Posterior vena cava (tissue), 2 donors: Measurements from ENCODE around the gene SYPL1. TPM values are rescaled to one million over a fixed set of nuclear protein-coding genes. Genes with fewer than 3 reads are reported as not detected.
"Not testable (repeated sequence)": the region's sequence is repeated elsewhere in the genome, so short reads cannot be mapped to it uniquely, and the experiment has no call there.

ENCODE experiments used
- DNase-seq: peaks from one replicate; pipeline ENCODE4 v3.0.0-alpha.2; 2020; ENCODE audit warnings: low spot score
- intact Hi-C, 2 donors: fragments of 100-400 bp; cut with DNase I; formaldehyde crosslinking; loops; one replicate each; pipeline versions ENCODE4 v1.14.1 to v1.14.2; 2022 to 2023
- long read RNA-seq, 2 donors: library from polyadenylated mRNA; unstranded; transcript quantifications; one replicate each; pipeline ENCODE4 v2.0.0, GENCODE V29; 2020 to 2021
- total RNA-seq, 2 donors: library from RNA; stranded (reverse); fragmentation: NEBNext Ultra II Directional; extraction: Animal tissue kit (Norgen Biotek cat#: 25700); gene quantifications; one replicate each; pipeline ENCODE4 v1.2.1, GENCODE V29; 2021
- donor health status: DM: yes; HTN: yes; CAD: no.
- donor health status: DM: yes; HTN: yes; CAD: no.

The SYPL1 gene
- 10 to 100 TPM; 81.4 to 89.8 TPM for total RNA-seq
- long read RNA-seq, donor 1, transcript SYPL1-202 (5 exons, 2,151 nt): major isoform, 59 of 69 reads
- long read RNA-seq, donor 1, partial matches to known transcripts: 1 of 69 reads
- long read RNA-seq, donor 1, other reads (novel, unspliced or antisense): 5 of 69 reads
- long read RNA-seq, donor 2, transcript SYPL1-205 (6 exons, 1,193 nt): minor isoform, 7 of 246 reads
- long read RNA-seq, donor 2, transcript SYPL1-202 (5 exons, 2,151 nt): major isoform, 223 of 246 reads
- long read RNA-seq, donor 2, partial matches to known transcripts: 1 of 246 reads
- long read RNA-seq, donor 2, other reads (novel, unspliced or antisense): 11 of 246 reads

DNA sequence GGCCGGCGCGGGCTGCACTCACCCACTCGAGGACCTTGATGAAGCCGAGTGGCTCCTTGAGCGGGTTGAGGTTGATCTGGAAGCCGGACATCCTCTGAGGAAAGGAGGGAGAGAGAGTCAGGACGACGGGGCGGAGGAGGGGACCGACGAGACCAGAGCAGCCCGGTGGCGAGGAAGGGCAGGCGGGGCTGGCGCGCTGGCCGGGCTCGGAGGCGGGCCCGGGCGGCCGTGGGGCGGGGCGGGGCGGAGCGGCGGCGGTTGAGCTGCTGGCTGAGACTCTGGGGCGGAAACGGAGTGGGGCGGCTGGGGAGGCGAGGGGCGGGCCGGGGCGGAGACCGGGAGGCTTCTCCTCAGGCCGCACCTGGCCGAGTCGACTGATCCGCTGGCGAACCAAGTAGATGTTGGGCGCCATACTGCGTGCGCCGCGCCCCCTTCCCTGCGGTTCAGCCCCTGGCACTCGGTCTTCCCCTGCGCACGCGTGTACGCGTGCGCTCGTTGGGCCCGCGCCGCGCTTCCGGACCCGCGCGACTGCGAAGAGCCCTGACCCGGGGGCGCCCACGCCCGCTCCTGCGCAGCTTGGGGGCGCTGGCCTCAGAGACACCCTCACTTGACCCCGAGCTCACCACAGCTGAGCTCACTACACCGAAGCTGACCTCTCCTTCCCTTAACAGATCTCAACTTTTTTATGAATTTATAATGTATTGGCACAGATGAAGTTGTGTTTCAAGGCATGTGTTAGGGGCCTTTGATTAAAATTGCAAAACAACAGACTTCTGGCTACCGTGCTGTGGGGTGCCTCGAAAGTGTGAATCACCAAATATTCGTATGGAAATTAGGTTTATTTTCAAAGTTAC is at the start of gene SYPL1:
Gene SYPL1 (minus strand): TSS at position 195 of the 854 bp plus-strand sequence. CDS start 104 bp downstream, at position 91.
- DNase-seq: peak; percentile 97
- intact Hi-C loops: loop anchor here (5.0 to 10.0 kb wide), 2 partner anchors 48 to 1475 kb away; no protein-coding TSS in a partner anchor

DNA sequence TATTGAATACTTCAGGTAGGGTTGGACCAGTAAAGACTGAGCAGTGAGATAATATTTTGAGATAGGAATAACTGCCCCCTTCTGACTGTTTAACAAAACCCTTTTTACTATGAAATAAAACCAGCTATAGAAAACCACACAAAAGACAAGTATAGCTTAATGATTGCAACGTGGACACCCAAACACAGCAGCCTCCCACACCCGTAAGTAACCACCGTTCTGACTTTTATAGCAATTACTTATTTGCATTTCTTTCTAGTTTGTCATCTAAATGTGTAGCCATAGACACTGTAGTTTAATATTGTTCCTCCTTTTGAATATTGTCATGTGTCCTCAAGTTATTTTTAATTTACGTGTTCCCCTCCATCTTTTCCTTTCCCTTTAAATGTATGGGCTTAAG is 42.9 kb upstream of the SYPL1 start:
- intact Hi-C loops: loop anchor here (1.0 to 10.0 kb wide), 2 partner anchors 98 to 390 kb away; no protein-coding TSS in a partner anchor

DNA sequence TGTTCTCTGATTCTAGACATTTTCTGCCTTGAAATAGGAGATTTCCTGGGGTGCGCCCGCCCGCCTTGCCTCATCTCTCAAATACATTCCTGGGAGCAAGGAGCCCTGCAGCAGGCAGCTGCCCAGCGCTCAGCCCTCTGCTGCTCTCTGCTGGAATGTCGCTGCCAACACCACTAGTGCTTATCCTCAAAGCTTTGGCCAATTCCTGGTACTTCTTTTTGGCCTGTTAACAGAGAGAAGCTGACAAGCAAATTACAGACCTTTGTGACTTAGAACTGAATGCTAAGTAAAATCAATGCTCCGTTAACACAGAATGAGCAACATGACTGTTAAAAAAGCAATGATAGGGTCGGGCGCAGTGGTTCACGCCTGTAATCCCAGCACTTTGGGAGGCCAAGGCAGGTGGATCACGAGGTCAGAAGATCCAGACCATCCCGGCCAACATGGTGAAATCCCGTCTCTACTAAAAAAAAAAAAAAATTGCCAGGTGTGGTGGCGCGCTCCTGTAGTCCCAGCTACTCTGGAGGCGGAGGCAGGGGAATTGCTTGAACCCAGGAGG is 41.9 kb upstream of the SYPL1 start:
- peak; percentile 94 for DNase-seq
- intact Hi-C loops: loop anchor here in 1 of 2 donors (2.0 to 10.0 kb wide), 2 partner anchors 97 to 389 kb away; no protein-coding TSS in a partner anchor

More for the DNA sequence above, 42.9 kb upstream of the SYPL1 start:
- DNase-seq: no peak

- no peak for DNase-seq
- intact Hi-C loops: loop anchor here in 1 of 2 donors (2.0 to 10.0 kb wide), 2 partner anchors 95 to 387 kb away; no protein-coding TSS in a partner anchor
Measured at GRCh38 chr7:106152313-106152665, 40.2 kb upstream of the SYPL1 start.

DNA sequence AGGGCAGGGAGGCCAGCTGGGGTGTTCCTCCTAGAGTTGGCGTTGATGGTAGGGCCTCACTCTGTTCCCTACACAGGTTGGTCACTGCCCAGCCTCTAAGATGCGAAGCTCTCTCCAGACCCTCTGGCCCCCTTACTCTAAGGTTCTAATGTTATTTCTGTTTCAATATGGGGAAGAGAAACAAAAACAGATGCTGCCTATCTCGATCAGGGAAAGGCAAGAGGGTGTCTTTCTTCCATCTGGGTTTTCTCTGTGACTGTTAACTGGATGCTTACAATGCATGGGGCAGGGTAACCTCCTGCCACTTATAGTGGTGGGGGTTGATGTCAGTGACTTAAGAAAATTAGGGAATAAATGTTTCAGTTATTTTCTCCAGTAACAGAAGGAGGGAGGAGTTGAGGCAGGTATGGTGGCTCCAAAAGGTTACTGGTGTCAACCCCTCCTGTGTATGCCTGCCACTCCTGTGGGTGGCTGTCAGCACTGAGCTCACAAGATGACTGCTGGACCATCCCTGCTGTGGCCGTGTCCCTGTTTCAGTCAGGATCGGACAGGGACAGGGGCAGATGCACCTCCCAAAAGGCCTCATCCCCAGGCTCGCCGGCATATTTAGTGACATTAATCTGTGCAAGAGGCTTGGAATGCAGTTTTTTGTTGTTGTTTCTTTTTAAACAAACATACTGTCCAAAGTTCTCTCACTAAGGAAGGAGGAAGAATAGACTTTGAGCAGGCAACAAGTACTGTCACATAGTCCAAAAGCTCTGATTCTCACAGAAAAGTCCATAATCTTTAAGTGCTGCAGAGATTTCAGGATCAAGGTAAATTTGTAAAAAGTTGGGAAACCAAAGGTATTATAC is 39.6 kb upstream of the SYPL1 start:
- no peak for DNase-seq
- intact Hi-C loops: loop anchor here in 1 of 2 donors (2.0 to 10.0 kb wide), 2 partner anchors 95 to 387 kb away; no protein-coding TSS in a partner anchor

- intact Hi-C loops: loop anchor here in 1 of 2 donors (10.0 kb wide), 1 partner anchor 349 kb away; no protein-coding TSS in a partner anchor
- no peak for DNase-seq
Measured at GRCh38 chr7:106143711-106144337, 31.7 kb upstream of the SYPL1 start.

DNA sequence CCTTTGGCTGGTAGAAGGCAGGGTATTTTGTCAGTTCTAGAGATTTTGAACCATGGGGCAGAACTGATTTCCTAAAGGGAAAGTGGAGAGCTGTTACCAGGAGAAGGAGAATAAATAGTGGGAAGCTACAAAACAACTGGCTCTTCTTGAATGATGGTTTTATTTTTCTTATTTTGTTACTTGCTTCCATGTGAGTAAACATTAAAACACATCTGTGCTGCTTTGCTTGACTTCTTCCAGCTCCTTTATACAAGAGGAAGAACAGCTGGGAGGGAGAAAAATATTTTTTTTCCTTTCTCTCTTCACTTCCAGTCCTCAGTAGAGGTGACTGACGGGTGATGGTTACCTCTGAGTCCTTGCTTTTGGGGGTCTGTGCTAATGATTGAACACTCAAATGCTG is 30.0 kb upstream of the SYPL1 start:
- intact Hi-C loops: loop anchor here in 1 of 2 donors (10.0 kb wide), 1 partner anchor 347 kb away; no protein-coding TSS in a partner anchor
- DNase-seq: no peak

DNA sequence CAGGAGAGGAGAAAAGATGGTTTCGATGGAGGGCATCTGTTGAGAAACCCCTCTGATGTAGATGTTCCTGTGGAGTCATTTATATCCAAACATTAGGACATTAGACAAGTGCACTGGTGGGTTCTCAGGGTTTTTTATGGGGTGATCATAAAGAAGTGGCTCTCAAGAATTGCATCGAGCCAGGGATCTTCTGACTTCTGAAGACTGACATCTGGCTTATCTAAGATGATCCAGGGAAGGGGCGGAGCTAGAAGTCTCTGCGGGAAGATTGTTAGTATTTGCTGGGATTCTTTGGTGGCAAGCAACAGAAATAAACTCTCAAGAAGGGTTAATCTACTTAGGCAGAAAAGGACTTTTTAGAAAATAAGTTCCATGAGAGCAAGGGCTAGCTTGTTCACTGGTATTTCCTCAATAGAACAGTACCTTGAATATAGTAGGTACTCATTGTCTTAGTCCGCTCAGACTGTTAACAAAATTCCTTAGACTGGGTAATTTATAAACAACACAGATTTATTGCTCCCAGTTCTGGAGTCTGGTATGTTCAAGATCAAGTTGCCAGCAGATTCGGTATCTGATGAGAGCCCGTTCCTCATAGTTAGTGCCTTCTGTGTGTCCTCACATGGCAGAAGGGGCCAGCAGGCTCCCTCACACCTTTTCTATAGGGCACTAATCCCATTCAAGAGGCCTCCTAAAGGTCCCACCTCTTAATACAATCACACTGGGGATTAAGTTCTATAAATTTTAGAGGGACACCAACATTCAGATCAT is 28.5 kb upstream of the SYPL1 start:
- intact Hi-C loops: loop anchor here in 1 of 2 donors (10.0 kb wide), 1 partner anchor 346 kb away; no protein-coding TSS in a partner anchor
- DNase-seq: no peak

GRCh38 chr7:106139265-106140251 is 27.4 kb upstream of the SYPL1 start:
- no peak for DNase-seq
- intact Hi-C loops: loop anchor here in 1 of 2 donors (10.0 kb wide), 1 partner anchor 345 kb away; no protein-coding TSS in a partner anchor

DNA sequence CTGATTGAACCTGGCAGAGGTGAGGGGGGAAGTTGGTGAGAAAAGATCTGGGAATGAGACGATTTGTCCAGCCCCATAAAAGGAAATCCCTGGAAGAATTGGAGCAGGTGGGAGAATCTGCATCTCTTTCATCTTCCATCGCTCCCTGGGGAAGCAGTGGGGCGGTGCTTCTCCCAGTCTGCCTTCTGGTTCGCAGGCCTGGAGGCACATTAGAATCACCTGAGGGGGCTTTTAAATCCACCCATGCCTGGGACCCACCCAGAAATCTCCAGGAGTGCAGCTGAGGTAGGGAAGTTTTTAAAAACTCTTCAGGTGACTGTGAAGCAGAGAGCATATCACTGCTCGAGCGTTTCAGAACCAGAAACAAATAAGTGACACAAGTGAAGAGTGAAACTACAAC is 26.7 kb upstream of the SYPL1 start:
- no peak for DNase-seq
- intact Hi-C loops: no loop called here

DNA sequence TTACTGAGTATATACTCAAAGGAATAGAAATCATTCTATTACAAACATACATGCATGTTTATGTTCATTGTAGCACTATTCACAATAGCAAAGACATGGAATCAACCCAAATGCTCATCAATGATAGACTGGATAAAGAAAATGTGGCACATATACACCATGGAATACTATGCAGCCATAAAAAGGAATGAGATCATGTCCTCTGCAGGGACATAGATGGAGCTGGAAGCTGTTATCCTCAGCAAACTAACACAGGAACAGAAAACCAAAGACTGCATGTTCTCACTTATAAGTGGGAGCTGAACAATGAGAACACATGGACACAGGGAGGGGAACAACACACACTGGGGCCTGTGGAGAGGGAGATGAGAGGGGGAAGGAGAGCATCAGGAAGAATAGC is 26.1 kb upstream of the SYPL1 start:
- intact Hi-C loops, DNase-seq: not testable (repeated sequence)

DNA sequence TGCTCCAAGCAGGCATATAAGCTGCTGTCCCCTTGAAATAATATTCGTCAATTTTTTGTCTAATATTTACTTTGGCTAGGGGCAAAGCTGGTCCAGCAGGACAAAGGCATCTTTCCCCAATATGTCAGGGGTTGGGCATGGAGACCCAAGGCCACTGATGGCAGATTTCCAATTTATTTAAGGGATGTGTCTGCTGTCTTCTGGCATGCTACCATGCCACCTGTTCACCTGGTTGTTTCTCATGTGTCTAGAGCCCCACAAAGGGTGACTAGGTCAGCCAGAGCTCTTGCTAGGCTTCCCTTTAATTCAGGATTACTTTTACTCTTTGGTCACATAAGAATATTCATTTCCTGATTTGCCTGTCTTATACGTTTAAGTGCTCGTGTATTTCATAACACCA is 22.1 kb upstream of the SYPL1 start:
- intact Hi-C loops: no loop called here
- DNase-seq: no peak

DNA sequence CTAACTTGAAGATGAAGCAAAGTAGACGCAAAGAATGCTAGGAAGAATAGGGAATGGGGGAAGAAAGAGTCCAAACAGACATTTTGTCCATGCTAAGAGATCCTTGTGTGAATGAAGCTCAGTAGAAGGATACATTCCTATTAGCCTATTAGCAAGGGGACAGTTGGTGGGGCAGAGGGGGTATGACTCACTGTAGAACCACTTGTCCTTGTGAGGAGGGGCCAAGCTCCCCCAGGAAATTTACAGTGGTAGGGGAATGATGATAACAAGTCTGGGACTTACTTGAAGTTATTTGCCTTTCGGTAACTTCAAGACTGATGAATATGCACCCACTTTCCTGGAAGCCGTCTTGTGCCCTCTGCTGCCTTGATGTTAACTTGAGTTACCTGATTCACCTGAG is 17.2 kb upstream of the SYPL1 start:
- intact Hi-C loops: no loop called here
- DNase-seq: no peak

DNA sequence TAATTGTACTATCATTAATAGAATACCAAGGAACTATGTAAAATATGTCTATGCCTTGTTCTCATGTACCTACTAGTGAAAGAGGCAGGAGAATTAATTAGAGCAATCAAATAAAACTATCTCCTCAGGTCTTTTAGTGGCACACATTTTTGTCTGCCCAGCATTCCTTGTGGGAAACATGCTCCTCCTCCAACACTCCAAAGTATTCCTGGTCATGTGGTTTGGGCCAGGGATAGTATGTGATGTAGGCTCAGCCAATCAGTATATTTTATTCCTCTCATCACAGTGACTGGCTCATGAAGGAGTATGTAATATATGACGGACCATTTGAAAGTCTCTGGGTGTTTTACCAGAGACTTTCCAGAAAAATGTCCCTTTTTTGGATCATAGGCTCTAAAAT is 16.7 kb upstream of the SYPL1 start:
- no peak for DNase-seq
- intact Hi-C loops: no loop called here

DNA sequence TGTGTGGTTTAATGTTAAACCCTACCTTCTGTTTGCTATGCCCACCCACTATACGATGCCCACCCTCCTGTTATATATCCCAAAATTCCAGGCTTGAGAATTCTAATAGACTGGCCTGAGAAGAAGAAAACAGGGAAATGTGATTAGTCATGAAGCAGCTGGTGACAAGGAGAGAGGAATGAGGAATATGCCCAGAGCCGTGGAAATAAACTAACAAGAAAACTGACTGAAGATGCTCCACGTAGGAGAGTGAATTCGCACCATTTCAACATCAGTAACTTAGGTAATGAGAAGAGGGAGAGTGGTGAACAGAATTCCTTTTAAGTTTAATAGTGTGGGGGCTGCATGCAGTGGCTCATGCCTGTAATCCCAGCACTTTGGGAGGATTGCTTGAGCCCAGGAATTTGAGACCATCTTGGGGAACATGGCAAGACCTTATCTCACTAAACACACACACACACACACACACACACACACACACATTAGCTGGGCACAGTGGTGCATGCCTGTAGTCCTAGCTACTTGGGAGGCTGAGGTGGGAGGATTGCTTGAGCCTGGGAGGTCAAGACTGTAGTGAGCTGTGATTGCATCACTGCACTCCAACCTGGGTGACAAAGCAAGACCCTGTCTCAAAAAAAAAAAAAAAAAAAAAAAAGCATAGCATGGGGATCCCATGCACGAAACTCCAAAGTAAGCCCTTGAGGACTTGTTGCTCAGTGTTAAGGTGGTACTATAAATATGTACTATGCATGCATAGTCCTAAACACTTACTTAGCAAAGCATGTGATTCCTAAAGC is 16.1 kb upstream of the SYPL1 start:
- DNase-seq: no peak
- intact Hi-C loops: no loop called here
